HepG2 (cell line): Measurements from ENCODE around the gene HECTD2.

Source experiments
- JUND ChIP-seq: sonication (generic); formaldehyde crosslinking; IDR thresholded peaks from 2 replicates; pipeline ENCODE4 v1.8.0; 2022; ENCODE audit warnings: mild to moderate bottlenecking, missing genetic modification reagents
- KAT2B ChIP-seq: fragments of 150-350 bp; IDR thresholded peaks from 2 replicates; pipeline ENCODE4 v1.6.1; 2014; ENCODE audit warnings: low read depth, low read length, borderline replicate concordance
- KDM6A ChIP-seq: IDR thresholded peaks from 2 replicates; pipeline ENCODE4 v1.6.1; 2016; ENCODE audit warnings: low read depth
- NFRKB ChIP-seq: fragments of 450-650 bp; IDR thresholded peaks from 2 replicates; pipeline ENCODE4 v1.6.1; 2017
- REXO4 ChIP-seq: sonication (generic); formaldehyde crosslinking; IDR thresholded peaks from 2 replicates; pipeline ENCODE4 v1.8.0; 2022; ENCODE audit warnings: missing genetic modification reagents, mild to moderate bottlenecking, borderline replicate concordance
- SMYD3 ChIP-seq: sonication (generic); formaldehyde crosslinking; IDR thresholded peaks from 2 replicates; pipeline ENCODE4 v1.8.1; 2023; ENCODE audit warnings: mild to moderate bottlenecking, missing genetic modification reagents
- SRF ChIP-seq: IDR thresholded peaks from 2 replicates; pipeline ENCODE4 v1.6.1; 2011; ENCODE audit warnings: mild to moderate bottlenecking, low read depth, low read length, moderate library complexity
- THRA ChIP-seq: sonication (generic); formaldehyde crosslinking; IDR thresholded peaks from 2 replicates; pipeline ENCODE4 v1.4.0; 2020; ENCODE audit warnings: missing genetic modification reagents, borderline replicate concordance

DNA sequence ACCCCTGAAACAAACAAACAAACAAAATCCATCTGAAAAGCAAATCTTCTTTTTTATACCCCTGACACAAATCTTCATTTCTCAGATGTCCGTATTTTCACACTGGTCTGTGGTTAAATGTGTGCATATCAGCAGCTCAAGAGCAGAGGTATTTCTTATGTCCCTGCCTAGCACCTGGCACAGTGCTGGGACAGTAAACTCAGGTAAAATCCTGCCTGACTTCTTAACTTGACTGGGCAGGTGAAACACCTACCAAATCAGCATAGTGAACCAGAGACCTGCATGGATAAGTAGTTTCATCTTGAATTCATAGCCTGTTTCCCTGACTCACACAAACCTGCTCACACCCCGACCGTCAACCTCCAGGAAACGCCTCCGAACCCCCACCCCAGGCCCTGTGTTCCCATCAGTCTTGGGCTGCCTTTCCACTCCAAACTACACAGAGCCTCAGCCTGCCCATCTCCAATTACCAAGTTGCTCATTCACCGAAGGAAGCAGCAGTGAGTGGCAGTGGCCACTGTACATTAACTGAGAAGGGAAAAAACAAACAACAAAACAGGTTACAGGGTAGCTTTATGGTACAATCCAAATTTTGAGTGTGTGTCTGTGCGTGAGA, 109.9 kb downstream of the HECTD2 start:
- TF ChIP-seq NFRKB (no peak), REXO4 (CRISPR knock-in tag) (no peak), SMYD3 (CRISPR knock-in tag) (no peak), KDM6A (no peak), THRA (CRISPR knock-in tag) (no peak), KAT2B (no peak), JUND (CRISPR knock-in tag) (no peak), SRF (no peak)
